Central memory CD8-positive, alpha-beta T cell (primary cell): ENCODE results near the gene TAS2R60.
"Not testable (repeated sequence)": the region's sequence is repeated elsewhere in the genome, so short reads cannot be mapped to it uniquely, and the experiment has no call there.

ENCODE experiments used
- ATAC-seq: fragments of 150-1000 bp; cut with Tn5 transposase; replicated peaks from 2 replicates; pipeline ENCODE4 v1.10.0; 2022; ENCODE audit warnings: mild to moderate bottlenecking, moderate FRiP score, moderate number of reproducible peaks; ENCODE audit not compliant: poor library complexity, severe bottlenecking; ENCODE audit errors: extremely low read depth
- DNase-seq, 2 donors: peaks; one replicate each; pipeline ENCODE4 v3.0.0; 2021; ENCODE audit warnings: low spot score in 2 of 2
- H3K27ac Mint-ChIP-seq: one replicate; pipeline ENCODE4 v1.8.0; 2022; ENCODE audit warnings: low read depth, mild to moderate bottlenecking, moderate library complexity, mixed read lengths
- H3K27me3 Mint-ChIP-seq: one replicate; pipeline ENCODE4 v1.8.0; 2022; ENCODE audit warnings: mixed read lengths
- H3K36me3 Mint-ChIP-seq: one replicate; pipeline ENCODE4 v1.8.0; 2022; ENCODE audit warnings: mild to moderate bottlenecking, moderate library complexity, mixed read lengths; ENCODE audit not compliant: insufficient read depth
- H3K4me1 Mint-ChIP-seq: one replicate; pipeline ENCODE4 v1.8.0; 2022; ENCODE audit warnings: mixed read lengths
- H3K4me3 Mint-ChIP-seq: one replicate; pipeline ENCODE4 v1.8.0; 2022; ENCODE audit warnings: mild to moderate bottlenecking, moderate library complexity, mixed read lengths
- H3K9me3 Mint-ChIP-seq: one replicate; pipeline ENCODE4 v1.8.0; 2022; ENCODE audit warnings: mixed read lengths

TAS2R60 gene

DNA sequence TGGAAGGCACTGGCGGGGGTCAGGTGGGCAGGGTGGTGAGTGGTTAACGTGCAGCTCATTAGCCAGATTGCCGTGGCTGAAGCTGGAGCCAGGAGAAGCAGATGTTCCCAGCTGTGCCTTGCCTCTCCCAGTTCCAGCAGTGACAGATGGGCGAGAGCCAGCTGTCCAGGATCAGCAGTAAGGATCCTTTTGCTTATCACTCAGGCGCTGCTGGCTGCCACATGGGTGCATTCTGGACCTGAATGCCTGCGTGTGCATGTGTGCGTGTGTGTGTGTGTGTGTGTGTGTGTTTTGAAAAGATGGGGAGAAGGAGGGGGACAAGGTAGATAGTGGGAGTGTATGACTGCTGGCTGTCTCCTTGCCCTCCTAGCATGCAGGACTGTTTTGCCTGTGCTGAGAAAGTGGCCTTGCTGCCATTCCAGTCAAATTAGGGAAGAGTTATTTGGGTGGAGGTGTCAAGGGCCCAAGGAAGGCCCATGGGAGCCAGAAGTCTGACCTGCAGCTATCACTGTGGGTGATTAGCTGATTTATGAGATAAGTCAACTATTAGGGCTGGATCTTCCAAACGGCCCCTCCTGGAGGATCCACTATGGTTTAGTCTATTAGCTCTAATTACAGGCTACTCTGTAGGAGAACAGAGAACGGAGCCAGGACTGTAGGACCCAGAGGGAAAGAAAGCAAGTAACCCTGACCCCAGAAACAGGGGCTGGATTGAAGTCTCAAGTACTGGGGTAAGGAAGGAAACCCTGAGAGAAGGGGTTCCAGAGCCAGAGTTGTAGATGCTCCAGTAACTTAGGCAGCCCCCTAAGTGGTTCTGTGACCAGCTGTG is 37.9 kb upstream of the TAS2R60 start:
- no peaks in the 10 kb centered on the region for H3K9me3 Mint-ChIP-seq
- H3K4me1 Mint-ChIP-seq, result peaks cover 46% of the 10 kb centered on the region
- peaks cover 10% of the 10 kb centered on the region for H3K36me3 Mint-ChIP-seq
- DNase-seq (no peak), ATAC-seq (no peak)
- no peak overlapping the region for H3K4me3 Mint-ChIP-seq
- peak overlapping the region; percentile 92 for H3K27ac Mint-ChIP-seq
- H3K27me3 Mint-ChIP-seq, result peaks cover 28% of the 10 kb centered on the region

DNA sequence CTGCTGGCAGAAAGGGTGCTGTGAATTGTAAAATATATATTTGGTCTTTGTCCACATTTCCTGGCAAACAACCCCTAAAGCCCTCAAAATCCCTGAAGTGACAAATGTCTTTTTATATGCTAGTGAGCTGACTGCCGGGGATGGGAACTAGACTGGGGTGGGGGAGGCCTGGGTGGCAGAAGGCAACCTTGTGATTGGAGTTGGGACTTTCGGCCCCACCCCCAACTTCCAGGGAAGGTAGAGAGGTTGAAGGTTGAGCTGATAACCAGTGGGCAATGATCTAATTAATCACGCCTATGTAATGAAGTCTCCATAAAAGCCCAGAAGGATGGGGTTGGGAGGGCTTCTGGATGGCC is 37.3 kb upstream of the TAS2R60 start:
- no peak overlapping the region for H3K4me3 Mint-ChIP-seq
- H3K36me3 Mint-ChIP-seq, result peaks cover 10% of the 10 kb centered on the region
- peaks cover 33% of the 10 kb centered on the region for H3K27me3 Mint-ChIP-seq
- no peaks in the 10 kb centered on the region for H3K9me3 Mint-ChIP-seq
- H3K4me1 Mint-ChIP-seq, result peaks cover 50% of the 10 kb centered on the region
- peak overlapping the region; percentile 92 for H3K27ac Mint-ChIP-seq
- DNase-seq (no peak), ATAC-seq (no peak)

DNA sequence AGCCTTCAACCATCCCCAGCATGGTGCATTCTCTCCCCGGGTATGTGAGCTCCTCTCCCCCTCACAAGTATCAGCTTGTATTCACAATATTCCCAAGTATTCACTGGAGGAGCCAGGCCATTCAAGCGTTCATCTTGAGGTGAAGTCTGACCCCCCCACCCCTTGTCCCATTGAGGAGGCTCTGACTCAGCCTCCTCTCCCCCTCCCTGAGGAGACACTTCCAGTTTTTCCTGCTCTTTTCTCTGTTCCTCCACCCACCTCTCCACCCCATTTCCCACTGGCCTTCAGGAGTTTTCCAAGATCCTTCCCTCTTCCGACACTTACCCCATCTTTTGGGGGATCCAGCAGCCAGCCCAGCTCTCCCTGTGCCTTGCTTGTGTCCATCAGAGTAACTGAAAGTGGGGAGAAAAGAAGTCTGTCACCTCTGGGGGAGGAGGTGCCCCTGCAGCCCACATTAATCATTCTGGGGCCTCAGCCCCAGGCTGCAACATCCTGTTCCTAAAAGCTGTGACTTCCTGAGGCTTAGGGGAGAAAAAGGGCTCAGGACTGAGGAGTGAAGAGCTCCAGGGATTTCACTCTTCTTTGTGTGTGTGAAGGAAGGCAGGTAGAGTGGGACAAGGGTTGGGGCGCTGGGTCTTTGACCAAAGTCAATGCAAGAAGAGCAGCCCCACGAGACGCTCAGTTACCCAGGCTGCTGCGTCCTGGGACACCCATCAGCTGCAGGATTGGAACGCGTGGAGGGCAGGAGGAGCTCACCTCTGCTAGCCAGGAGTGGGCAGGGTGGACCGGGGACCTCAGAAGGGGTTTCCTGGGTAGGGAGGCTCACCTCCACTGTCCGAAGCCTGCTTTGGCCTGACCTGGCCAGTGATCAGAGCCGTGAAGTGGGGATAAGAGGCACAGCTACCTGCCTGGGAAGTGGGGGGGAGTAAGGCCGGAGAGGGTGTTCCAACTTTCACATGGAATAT is 35.7 kb upstream of the TAS2R60 start:
- H3K27me3 Mint-ChIP-seq, result peaks cover 49% of the 10 kb centered on the region
- H3K27ac Mint-ChIP-seq, result peak overlapping the region; percentile 92
- no peaks in the 10 kb centered on the region for H3K9me3 Mint-ChIP-seq
- peak; percentile 93 for ATAC-seq
- peaks cover 10% of the 10 kb centered on the region for H3K36me3 Mint-ChIP-seq
- peak overlapping the region; percentile 85 for H3K4me3 Mint-ChIP-seq
- peak; percentile 36 to 70 for DNase-seq
- H3K4me1 Mint-ChIP-seq, result peaks cover 50% of the 10 kb centered on the region

DNA sequence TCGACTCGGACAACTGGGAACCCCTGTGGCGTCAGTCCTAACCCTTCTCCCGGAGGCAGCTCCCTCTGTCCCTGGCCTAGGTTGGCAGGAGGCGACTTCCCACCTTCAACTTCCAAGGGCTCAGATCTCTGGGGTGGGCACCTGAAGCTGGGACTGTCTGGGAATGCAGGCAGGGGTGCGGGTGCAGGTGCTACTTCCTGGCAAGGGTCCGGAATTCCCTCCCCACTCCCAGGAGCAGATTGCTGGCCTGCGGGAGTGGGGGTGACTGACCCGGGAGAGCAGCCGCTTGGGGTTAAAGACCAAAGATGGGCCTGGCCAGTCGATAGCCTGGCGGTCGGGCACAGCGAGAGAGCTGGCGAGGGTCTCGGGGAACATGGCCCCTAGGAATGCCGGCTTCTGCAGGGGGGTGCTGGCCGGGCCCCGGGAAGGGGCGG is 35.0 kb upstream of the TAS2R60 start:
- Mint-ChIP-seq H3K4me1 (peaks cover 50% of the 10 kb centered on the region), H3K4me3 (peak overlapping the region; percentile 85), H3K9me3 (no peaks in the 10 kb centered on the region), H3K27ac (peak overlapping the region; percentile 92), H3K27me3 (peaks cover 49% of the 10 kb centered on the region), H3K36me3 (peaks cover 10% of the 10 kb centered on the region)
- no peak for DNase-seq
- no peak for ATAC-seq

DNA sequence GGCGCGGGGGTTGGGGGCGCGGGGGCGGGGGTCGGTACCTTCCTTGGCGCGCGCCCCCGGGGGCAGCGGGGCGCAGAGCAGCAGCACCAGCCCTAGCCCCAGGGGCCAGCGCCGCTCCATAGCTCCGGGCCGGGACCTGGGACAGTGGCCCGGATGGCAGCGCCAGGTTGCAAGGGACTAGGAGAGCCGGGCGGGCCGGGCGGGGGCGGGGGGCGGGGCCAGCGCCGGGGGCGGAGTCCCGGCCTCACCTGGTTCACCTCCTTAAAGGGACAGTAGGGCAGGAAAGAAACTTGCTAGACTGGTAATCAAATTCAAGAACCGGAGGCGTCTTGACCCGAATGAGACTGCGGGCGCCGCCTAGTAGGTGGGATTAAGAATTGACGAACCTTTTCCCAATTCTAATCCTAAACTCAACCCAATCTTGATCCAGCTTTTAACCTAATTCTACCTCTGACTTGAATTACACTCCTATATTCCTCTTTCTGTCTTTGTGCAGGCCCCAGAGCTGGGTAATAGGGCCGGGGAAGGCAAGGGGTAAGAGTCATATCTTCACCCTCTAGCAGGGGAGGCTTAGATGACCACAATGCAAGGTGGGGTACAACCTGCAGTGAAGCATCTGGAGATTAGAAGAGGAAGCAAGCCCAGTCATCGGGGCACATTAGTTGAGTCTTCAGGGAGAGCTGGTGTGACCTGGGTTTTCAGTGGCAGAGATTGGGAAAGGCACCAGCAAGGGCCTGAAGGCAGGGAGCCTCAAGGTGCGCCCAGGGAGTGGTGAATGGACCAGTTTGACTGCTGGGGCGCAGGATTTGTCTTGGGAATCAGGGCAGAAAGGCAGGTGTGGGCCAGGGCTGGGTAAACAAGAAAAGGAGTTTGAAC is 34.3 kb upstream of the TAS2R60 start, which contains the start of gene EPHA1:
EPHA1 (minus strand) TSS at position 171 of the 876 bp plus-strand sequence; CDS start at position 120, 51 bp downstream.
- Mint-ChIP-seq H3K9me3 (no peaks in the 10 kb centered on the region), H3K27me3 (peaks cover 49% of the 10 kb centered on the region), H3K27ac (peak within 1 kb of the TSS; percentile 92), H3K4me1 (peaks cover 50% of the 10 kb centered on the region), H3K4me3 (peak within 1 kb of the TSS; percentile 85), H3K36me3 (peaks cover 10% of the 10 kb centered on the region)
- ATAC-seq (peak; percentile 16), DNase-seq (no peak)

DNA sequence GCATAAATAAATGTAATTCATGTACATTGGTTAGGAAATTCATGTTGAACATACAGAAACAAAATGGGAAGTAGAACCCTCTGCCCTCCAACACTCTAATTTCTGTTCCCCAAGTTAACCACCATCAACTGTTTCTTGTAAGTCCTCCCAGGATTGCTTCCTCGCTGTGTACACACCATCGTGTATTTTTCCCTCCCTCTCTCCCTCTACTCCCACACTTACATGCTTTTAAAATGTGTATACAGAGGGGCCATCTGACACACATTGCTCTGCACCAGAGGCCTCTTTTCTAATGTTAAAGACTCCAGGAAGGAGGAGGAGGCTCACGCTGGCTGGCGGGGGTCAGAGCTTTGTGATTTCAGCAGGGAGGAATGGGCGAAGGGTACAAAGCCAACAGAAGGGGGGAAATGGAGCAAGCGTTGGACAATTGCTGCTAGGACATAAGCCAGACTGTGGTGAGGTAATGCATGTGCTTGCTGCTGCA is 32.7 kb upstream of the TAS2R60 start:
- H3K27ac Mint-ChIP-seq, result no peak overlapping the region
- no peak overlapping the region for H3K4me3 Mint-ChIP-seq
- peaks cover 44% of the 10 kb centered on the region for H3K4me1 Mint-ChIP-seq
- DNase-seq (no peak), ATAC-seq (no peak)
- no peaks in the 10 kb centered on the region for H3K9me3 Mint-ChIP-seq
- H3K36me3 Mint-ChIP-seq, result peaks cover 9% of the 10 kb centered on the region
- H3K27me3 Mint-ChIP-seq, result peaks cover 61% of the 10 kb centered on the region

DNA sequence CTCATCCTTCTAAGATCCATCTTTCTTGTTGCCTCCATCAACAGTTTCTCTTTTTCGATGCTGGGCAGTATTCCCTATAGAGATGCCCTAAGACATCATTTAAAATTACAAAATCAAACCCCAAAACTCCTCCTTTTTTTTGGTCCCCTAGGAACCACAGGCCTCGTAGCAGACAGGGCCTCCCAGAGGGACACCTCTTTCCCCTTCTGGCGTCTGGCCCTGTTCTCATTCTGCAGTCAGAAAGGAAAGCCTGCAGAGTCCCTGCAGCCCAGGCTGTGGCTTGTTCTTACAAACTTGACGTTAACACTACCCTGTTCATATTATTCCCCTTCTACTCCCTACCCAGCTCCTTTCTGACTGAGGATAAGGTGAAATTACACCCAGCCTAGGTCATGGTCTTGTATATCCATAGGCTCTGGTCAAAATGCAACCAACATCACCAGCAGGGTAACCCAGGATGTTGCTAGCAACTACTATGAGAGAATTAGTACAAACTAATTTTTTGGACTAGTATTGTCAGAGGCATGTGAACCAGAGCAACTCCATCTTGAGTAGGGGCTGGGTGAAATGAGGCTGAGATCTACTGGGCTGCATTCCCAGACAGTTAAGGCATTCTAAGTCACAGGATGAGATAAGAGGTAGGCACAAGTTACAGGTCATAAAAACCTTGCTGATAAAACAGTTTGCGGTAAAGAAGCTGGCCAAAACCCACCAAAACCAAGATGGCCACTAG is 31.1 kb upstream of the TAS2R60 start:
- no peak overlapping the region for H3K4me3 Mint-ChIP-seq
- no peaks in the 10 kb centered on the region for H3K9me3 Mint-ChIP-seq
- H3K27ac Mint-ChIP-seq, result no peak overlapping the region
- no peak for ATAC-seq
- no peak for DNase-seq
- peaks cover 66% of the 10 kb centered on the region for H3K27me3 Mint-ChIP-seq
- H3K36me3 Mint-ChIP-seq, result peaks cover 7% of the 10 kb centered on the region
- H3K4me1 Mint-ChIP-seq, result peaks cover 33% of the 10 kb centered on the region

DNA sequence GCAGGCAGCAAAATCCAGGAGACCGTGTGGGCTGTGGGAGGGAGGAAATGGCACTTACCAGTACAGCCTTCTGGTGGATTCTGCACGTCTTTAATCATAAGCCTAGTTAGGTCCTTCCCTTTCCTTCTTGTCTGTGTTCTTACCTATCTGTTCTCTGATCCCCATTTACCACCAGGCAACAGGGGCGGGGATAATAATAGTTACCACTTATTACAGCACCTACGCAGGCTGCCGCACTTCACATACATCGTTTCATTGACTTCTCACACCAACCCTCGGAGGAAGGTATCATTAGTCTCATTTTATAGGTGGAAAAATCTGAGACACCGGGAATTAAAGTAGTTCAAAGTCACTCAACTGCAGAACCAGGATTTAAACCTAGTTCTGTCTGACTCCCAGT is 30.1 kb upstream of the TAS2R60 start:
- no peaks in the 10 kb centered on the region for H3K9me3 Mint-ChIP-seq
- no peak for ATAC-seq
- no peak for DNase-seq
- no peak overlapping the region for H3K4me3 Mint-ChIP-seq
- peaks cover 24% of the 10 kb centered on the region for H3K4me1 Mint-ChIP-seq
- H3K27ac Mint-ChIP-seq, result no peak overlapping the region
- peaks cover 58% of the 10 kb centered on the region for H3K27me3 Mint-ChIP-seq
- peaks cover 2% of the 10 kb centered on the region for H3K36me3 Mint-ChIP-seq

DNA sequence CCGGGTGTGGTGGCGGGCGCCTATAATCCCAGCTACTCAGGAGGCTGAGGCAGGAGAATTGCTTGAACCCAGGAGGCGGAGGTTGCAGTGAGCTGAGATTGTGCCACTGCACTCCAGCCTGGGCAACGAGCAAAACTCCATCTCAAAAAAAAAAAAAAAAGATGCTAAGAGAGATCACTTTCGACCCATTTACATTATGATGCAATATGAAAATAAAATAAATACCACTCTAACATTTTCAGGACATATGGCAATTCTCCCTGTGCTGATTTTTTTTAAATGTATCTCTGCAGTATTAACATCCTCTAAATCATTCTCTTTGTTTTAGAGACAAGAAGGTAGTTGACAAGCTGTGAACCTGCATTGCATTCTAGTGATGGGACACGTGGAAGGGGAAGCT is 28.0 kb upstream of the TAS2R60 start:
- DNase-seq, H3K4me3 Mint-ChIP-seq, H3K9me3 Mint-ChIP-seq, ATAC-seq, H3K27ac Mint-ChIP-seq, H3K36me3 Mint-ChIP-seq, H3K4me1 Mint-ChIP-seq: not testable (repeated sequence)
- peaks cover 42% of the 10 kb centered on the region for H3K27me3 Mint-ChIP-seq

DNA sequence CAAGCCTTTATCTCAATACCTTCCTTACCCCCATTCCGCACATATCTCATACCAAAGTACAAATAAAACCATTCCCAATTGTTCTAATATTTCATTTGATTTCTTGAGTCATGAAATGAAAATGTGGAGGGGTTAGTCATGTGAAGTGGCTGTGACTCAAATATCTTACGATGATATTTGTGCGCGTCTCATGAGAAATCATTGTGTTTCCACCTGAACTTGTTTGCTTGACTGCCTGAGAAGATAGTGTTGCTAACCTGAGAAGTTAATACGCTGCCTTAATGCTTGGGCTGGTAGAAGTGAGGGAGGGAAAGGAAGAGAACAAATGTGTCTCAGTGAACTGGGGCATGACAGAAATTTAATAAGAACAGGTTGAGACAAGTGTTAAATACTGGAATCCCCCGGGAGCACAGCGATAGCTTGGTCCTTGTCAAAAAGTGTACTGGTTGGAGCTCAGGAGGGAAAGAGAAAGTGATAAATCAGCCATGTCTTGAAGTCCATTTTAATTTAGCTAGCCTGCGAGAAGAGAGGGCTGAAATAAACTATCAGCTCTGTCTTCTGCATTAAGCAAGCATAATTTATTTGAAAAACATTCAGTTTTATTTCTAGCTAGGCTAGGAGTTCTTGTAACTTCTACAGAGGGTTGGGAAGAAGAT is 27.4 kb upstream of the TAS2R60 start:
- Mint-ChIP-seq H3K4me1 (no peaks in the 10 kb centered on the region), H3K36me3 (peaks cover 2% of the 10 kb centered on the region), H3K27ac (no peak overlapping the region), H3K4me3 (no peak overlapping the region), H3K9me3 (no peaks in the 10 kb centered on the region), H3K27me3 (peaks cover 37% of the 10 kb centered on the region)
- ATAC-seq, result no peak
- no peak for DNase-seq

DNA sequence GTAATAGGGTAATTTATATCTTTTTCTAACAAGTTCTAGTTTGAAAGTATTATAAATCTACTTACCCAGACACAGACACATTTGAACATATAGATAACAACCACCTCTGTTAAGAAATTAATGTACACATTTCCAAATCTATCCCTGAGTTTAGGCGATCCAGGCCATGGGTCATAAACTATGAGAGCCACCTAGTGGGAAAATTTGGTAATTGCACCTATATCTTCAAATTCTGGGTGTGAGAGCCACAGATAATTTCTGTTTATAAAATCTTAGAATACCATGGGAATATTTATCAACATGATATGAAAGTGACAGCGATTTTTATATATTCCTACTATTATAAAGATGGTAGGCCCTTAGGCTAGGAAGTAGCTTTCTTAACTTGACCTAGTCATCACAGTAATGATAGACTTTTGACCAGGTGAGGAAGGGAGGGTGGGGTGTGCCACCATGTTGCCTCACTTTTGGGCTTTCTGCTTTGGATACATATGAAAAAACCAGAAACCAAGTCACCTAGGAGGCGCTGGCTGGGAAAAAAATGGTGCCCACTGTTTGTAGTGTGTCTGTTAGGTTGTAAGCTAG is 26.6 kb upstream of the TAS2R60 start:
- Mint-ChIP-seq H3K27ac (no peak overlapping the region), H3K4me1 (no peaks in the 10 kb centered on the region), H3K36me3 (peaks cover 2% of the 10 kb centered on the region), H3K27me3 (peaks cover 29% of the 10 kb centered on the region), H3K4me3 (no peak overlapping the region), H3K9me3 (no peaks in the 10 kb centered on the region)
- ATAC-seq, result no peak
- no peak for DNase-seq
